ENCODE measurements around the gene DLK1.

DLK1 gene

GRCh38 chr14:100726550-100727085, at the start of gene DLK1:
Gene DLK1, plus strand, starts transcription at chr14:100726892. Its CDS starts 177 bp downstream, at chr14:100727069.
- no peak for DNase-seq

GRCh38 chr14:100677152-100677551, 49.5 kb upstream of the DLK1 start:
- DNase-seq: no peak

- no peak for DNase-seq
Measured at GRCh38 chr14:100677554-100678468, 48.9 kb upstream of the DLK1 start.

- no peak for DNase-seq
Measured at GRCh38 chr14:100678469-100678828, 48.2 kb upstream of the DLK1 start.

- no peak for DNase-seq
Measured at GRCh38 chr14:100679153-100679552, 47.5 kb upstream of the DLK1 start.

GRCh38 chr14:100679707-100680438, 46.8 kb upstream of the DLK1 start:
- DNase-seq: no peak

- DNase-seq: no peak
Measured at GRCh38 chr14:100680439-100681051, 46.1 kb upstream of the DLK1 start.

GRCh38 chr14:100681111-100681510, 45.6 kb upstream of the DLK1 start:
- no peak for DNase-seq

GRCh38 chr14:100682749-100683148, 43.9 kb upstream of the DLK1 start:
- DNase-seq: no peak

- no peak for DNase-seq
Measured at GRCh38 chr14:100683578-100683977, 43.1 kb upstream of the DLK1 start.

- no peak for DNase-seq
Measured at GRCh38 chr14:100684154-100684553, 42.5 kb upstream of the DLK1 start.

GRCh38 chr14:100684961-100685360, 41.7 kb upstream of the DLK1 start:
- no peak for DNase-seq

GRCh38 chr14:100686858-100687257, 39.8 kb upstream of the DLK1 start:
- no peak for DNase-seq

- DNase-seq: no peak
Measured at GRCh38 chr14:100687386-100687785, 39.3 kb upstream of the DLK1 start.

GRCh38 chr14:100688051-100688450, 38.6 kb upstream of the DLK1 start:
- no peak for DNase-seq

- DNase-seq: no peak
Measured at GRCh38 chr14:100688598-100689461, 37.9 kb upstream of the DLK1 start.

GRCh38 chr14:100690672-100691071, 36.0 kb upstream of the DLK1 start:
- DNase-seq: no peak

- no peak for DNase-seq
Measured at GRCh38 chr14:100691395-100692056, 35.2 kb upstream of the DLK1 start.

- no peak for DNase-seq
Measured at GRCh38 chr14:100692256-100692655, 34.4 kb upstream of the DLK1 start.

- no peak for DNase-seq
Measured at GRCh38 chr14:100692859-100693558, 33.7 kb upstream of the DLK1 start.
